GM20431 (cell line): ENCODE results near the gene COL23A1.

Experiments
- in situ Hi-C: fragments of 300-500 bp; cut with MseI, MboI; formaldehyde crosslinking; loops from one replicate; pipeline ENCODE4 v1.15.0; 2020; ENCODE audit warnings: low sequenced_read_pairs; ENCODE audit not compliant: unreplicated experiment

The COL23A1 gene

GRCh38 chr5:178357121-178357521 lies 233.1 kb downstream of the COL23A1 start:
- in situ Hi-C loops, result no loop called here

GRCh38 chr5:178356431-178356872 lies 233.7 kb downstream of the COL23A1 start:
- in situ Hi-C loops, result no loop called here

DNA sequence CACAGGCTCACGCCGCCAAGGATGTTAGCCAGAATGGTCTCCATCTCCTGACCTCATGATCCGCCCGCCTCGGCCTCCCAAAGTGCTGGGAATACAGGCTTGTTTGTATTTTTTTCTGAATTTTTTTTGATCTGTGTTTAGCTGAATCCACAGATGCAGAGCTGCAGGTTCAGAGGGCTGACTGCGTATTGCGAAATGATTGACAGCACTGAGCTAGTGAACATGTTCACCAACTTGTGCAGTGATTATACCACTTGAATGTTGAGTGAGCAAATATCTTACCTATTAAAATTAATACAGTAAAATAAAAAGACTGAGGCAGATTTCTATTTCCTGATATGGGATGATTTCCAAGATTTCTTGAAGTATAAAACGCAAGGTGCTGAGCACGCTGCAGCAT lies 234.5 kb downstream of the COL23A1 start:
- in situ Hi-C loops, result no loop called here

GRCh38 chr5:178353461-178353860 lies 236.7 kb downstream of the COL23A1 start:
- in situ Hi-C loops, result no loop called here

DNA sequence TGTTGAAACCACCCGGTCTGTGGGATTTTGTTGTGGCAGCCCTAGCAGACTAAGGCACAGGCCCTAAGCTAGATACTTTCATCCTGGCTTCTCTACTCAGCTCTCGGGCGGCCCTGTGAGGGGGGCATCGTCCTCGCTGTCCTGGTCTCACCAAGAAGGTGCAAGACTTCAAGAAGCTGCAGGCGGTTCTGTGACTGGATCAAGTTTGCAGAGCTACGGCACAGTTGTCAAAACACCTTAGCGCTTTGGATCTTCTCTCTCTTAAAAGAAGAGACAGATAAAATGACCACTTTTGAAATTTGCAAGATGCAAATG lies 238.2 kb downstream of the COL23A1 start:
- in situ Hi-C loops, result no loop called here

DNA sequence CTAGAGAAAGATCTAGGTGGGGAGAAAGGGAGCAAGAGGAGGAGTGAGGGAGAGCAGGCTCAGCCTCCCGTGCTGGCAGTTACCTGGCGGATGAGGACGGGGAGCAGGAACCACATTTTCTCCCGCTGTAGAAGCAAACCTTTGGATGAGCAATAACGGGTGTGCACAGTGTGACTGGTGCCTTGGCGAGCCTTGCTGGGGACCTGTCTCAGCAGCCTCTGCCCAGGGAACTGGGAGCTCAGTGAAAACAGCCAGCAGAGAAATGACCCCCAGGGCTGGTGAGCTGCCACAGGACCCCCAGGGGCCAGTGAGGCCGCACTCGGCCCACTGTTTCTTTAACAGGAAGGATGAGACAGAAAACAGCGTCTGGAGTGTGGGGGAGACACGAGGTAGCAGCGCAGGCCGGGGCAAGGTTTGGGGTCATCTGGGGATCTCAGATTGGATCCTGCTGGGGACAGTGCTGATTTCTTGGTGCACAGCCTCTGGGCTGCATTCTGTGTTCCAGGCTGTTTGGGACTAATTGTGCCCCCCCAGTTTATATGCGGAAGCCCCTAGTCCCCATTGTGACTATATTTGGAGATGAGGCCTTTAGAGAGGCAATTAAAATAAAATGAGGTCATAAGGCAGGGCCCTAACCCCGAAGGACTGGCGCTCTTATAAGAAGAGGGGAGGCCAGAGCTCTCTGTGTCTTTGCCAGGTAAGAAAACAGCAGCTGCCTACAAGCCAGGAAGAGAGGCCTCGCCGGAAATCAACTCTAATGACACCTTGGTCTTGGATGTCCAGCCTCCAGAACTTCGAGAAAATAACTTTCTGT lies 238.8 kb downstream of the COL23A1 start:
- in situ Hi-C loops, result no loop called here

DNA sequence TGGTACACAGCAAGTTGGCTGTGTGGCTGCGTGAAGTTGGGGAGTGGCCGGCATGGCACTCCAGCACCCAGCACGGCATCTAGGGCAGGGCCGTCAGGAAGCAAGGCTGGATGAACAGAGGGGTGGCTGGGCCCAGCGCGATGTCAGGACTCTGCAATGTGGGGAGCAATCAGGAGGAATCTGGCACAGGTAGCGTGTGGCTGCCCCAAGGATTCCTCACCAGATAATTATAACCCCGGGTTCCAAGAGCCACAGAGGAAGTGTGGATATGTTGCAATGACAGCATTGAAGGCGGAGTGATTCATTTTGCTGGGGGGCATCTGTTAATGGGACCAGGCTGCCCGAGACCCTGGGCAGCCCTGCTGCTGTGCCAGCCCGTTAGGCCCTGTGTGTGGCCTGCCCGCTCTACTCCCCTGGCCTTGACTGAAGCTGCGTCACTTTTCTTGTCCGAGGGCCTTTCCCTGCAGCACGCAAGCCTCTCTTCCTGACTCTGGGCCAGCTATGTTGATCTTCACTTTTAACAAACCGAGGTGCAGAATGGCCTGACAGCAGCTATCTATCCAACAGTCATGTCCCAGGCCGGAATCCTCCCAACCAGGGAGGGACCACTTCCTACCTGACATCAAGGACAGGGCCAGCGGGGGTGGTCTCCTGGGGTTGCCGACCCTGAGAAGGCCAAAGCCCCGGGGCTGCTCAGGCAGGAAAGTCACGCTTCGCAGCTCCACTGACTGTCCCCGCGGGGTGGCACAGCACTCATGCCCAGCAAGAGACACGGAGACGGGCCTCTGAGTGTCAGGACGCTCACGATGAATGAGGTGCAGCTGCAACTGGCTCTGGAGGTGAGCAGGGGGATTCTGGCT lies 239.6 kb downstream of the COL23A1 start:
- in situ Hi-C loops, result no loop called here

GRCh38 chr5:178349625-178350353 lies 240.4 kb downstream of the COL23A1 start:
- in situ Hi-C loops, result no loop called here

- in situ Hi-C loops, result no loop called here
These were observed 241.1 kb downstream of the COL23A1 start for GRCh38 chr5:178349075-178349511.

DNA sequence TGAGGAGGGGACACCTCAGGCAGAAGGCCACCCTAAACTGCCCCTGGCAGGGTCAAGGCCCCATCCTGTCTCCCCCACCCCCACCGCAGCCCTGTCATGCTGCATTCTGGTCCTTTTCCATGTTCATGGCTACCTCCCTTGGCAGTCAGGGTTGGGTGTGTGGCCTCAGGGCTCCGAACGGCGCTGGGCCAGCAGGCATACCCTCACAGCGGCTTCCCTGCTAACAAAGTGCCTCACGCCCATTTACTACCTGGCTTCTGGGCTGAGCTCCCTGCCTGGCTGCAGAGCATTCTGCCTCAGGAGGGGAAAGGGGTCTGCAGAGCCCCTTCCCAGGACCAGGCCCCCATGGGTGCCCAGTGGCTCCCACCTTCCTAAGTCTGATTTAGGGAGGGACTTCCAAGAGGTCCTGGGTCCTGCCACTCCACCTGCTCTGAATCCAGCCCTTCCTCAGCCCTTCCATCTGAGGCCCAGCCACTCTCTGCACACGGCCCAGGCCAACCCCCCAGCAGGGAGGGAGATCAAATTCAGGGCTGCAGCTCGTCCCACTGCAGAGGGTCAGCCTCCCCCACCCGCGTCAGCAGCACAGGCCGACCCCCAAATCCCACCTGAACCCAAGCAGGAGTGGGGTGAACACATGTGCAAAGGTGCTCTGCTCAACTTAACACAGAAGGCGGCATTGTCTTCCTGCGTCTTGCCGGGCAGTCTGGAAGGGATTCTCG lies 241.7 kb downstream of the COL23A1 start:
- in situ Hi-C loops, result no loop called here

DNA sequence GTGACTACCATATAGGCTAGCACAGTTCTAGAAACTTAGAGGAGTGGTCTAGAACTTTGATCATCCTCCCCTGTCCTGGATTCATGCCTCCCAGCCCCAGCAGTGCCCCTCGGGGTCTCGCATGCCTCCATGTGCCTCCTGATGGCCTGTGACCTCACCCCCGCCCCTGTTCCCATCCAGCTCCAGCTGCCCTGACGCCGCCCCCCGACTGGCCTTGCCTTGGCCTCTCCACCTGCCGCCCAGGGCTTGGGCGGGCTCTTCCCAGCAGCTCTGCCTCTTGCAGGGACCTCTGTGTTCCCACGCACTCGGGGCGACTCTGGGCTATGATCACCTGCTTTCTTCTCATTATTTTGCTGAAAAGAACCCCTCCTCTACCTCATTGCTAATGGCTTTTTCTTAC lies 242.2 kb downstream of the COL23A1 start:
- in situ Hi-C loops, result no loop called here

DNA sequence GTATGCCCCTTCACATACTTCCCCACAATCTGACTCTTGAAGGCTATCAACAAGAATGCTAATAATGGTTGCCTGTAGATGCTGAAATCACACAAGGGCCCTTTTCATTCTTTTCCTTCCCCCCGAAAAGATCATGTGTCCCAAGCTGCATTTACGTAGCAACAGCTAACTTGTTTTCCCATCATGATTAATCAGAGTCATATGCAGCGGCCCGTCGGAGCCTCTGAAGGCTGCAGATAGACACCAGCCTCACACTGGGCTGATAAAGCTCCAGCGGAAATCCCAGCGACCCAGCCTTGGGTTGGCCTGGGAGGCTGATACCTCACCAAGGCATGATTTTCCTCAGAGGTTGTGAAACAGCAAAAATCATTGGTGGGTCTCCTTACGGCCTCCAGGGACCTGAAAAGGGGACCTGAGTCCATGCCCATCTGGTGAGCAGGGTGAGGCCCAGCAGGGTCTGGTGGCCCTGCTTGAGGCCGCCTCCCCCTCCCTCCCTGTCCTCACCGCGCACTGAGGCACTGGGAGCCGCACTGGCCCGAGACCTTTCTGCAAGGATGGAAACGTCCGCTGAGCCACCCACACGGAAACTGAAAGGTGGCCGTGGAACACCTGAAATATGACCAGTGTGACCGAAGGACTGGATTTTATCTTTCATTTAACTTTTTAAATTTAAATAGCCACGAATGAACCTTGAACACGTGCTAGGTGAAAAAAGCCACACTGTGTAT lies 243.4 kb downstream of the COL23A1 start:
- in situ Hi-C loops, result no loop called here

DNA sequence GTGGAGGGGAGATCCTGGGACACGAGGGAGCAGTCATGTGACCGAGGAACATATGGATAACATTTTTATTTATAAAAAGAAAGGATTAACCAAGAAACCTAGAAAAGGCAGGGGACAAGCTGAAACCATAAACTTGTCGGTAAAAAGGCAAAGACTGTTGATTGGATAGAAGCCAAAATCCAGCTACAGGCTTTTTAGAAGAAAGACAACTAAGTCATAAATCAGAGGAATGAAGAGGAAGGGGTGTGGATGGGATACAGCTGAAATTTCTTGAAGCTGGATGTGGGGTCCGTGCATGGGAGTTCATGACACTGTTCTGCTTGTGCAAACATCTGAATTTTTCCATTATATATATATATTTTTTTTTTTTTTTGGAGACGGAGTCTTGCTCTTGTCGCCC lies 246.9 kb downstream of the COL23A1 start:
- in situ Hi-C loops, result no loop called here

GRCh38 chr5:178341851-178342140 lies 248.4 kb downstream of the COL23A1 start:
- in situ Hi-C loops, result no loop called here

- in situ Hi-C loops, result no loop called here
These were observed 248.9 kb downstream of the COL23A1 start for GRCh38 chr5:178341091-178341850.

- in situ Hi-C loops, result no loop called here
These were observed 249.6 kb downstream of the COL23A1 start for GRCh38 chr5:178340637-178341036.

DNA sequence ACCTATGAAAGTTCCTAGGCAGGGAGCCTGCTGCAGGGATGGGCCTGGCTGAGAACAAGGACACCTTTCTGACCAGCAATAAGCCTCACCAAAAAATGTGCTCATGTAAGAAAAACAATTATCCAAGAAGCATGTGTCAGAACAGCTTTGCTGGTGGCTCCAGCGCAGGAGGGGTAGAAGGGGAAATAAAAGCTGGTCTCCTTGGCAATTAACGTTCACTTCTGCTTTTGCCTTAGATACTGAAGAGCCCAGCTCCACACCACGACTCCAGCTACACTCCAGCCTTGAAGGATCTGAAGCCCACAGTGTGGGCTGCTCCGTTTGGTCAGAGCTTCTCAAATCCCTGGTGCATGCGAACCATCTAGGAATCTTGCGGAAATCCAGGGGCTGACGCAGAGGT lies 250.0 kb downstream of the COL23A1 start:
- in situ Hi-C loops, result no loop called here

- in situ Hi-C loops, result no loop called here
These were observed 250.9 kb downstream of the COL23A1 start for GRCh38 chr5:178339272-178339671.

- in situ Hi-C loops, result no loop called here
These were observed 251.4 kb downstream of the COL23A1 start for GRCh38 chr5:178338750-178339144.
